H9 (cell line): ENCODE data around the gene MOV10L1. TPM values are rescaled to one million over a fixed set of nuclear protein-coding genes. Genes with fewer than 3 reads are reported as not detected.

Experiments used
- DNase-seq: peaks from one replicate; pipeline ENCODE4 v3.0.0-alpha.2; 2017
- H2AFZ ChIP-seq: one replicate; pipeline ENCODE4 v1.6.1; 2013; ENCODE audit warnings: mild to moderate bottlenecking, low read length, control low read depth, moderate library complexity
- H2AK5ac ChIP-seq: 2 replicates; pipeline ENCODE4 v1.6.1; 2013; ENCODE audit warnings: low read length, control low read depth, mixed read lengths; ENCODE audit not compliant: insufficient read length
- H2BK120ac ChIP-seq: one replicate; pipeline ENCODE4 v1.6.1; 2013; ENCODE audit warnings: low read depth, mild to moderate bottlenecking, low read length, control low read depth, inconsistent platforms; ENCODE audit not compliant: poor library complexity, severe bottlenecking
- H2BK12ac ChIP-seq: 2 replicates; pipeline ENCODE4 v1.6.1; 2013; ENCODE audit warnings: low read length, control low read depth, mixed read lengths, low read depth; ENCODE audit not compliant: insufficient read length
- H2BK15ac ChIP-seq: 2 replicates; pipeline ENCODE4 v1.6.1; 2013; ENCODE audit warnings: low read depth, low read length, control low read depth
- H2BK20ac ChIP-seq: one replicate; pipeline ENCODE4 v1.6.1; 2013; ENCODE audit warnings: low read depth, mild to moderate bottlenecking, low read length, control low read depth, inconsistent platforms; ENCODE audit not compliant: poor library complexity, severe bottlenecking
- H2BK5ac ChIP-seq: 2 replicates; pipeline ENCODE4 v1.6.1; 2013; ENCODE audit warnings: low read length, control low read depth, mixed read lengths; ENCODE audit not compliant: insufficient read length
- H3K14ac ChIP-seq: 2 replicates; pipeline ENCODE4 v1.6.1; 2013; ENCODE audit warnings: low read length, control low read depth; ENCODE audit not compliant: insufficient read depth
- H3K18ac ChIP-seq: 2 replicates; pipeline ENCODE4 v1.6.1; 2013; ENCODE audit warnings: low read depth, mild to moderate bottlenecking, mixed read lengths, low read length, control low read depth; ENCODE audit not compliant: insufficient read length
- H3K23ac ChIP-seq: 2 replicates; pipeline ENCODE4 v1.6.1; 2013; ENCODE audit warnings: low read length, control low read depth, mixed read lengths, low read depth; ENCODE audit not compliant: insufficient read length
- H3K23me2 ChIP-seq: 2 replicates; pipeline ENCODE4 v1.6.1; 2013; ENCODE audit warnings: low read depth, mild to moderate bottlenecking, mixed read lengths, low read length, control low read depth; ENCODE audit not compliant: insufficient read length, poor library complexity, severe bottlenecking
- H3K27ac ChIP-seq: 2 replicates; pipeline ENCODE4 v1.5.1; 2013; ENCODE audit warnings: low read length, control low read depth, mixed read lengths, low read depth; ENCODE audit not compliant: insufficient read length
- H3K27me3 ChIP-seq: 2 replicates; pipeline ENCODE4 v1.6.1; 2013; ENCODE audit warnings: low read length, control low read depth, inconsistent platforms; ENCODE audit not compliant: insufficient read depth
- H3K4ac ChIP-seq: 2 replicates; pipeline ENCODE4 v1.6.1; 2013; ENCODE audit warnings: low read depth, mild to moderate bottlenecking, control low read depth, inconsistent platforms, low read length, moderate library complexity
- H3K4me1 ChIP-seq: 2 replicates; pipeline ENCODE4 v1.6.1; 2013; ENCODE audit warnings: low read length, control low read depth, inconsistent platforms; ENCODE audit not compliant: insufficient read depth
- H3K4me2 ChIP-seq: 2 replicates; pipeline ENCODE4 v1.6.1; 2013; ENCODE audit warnings: low read length, control low read depth, mixed read lengths; ENCODE audit not compliant: insufficient read length, insufficient read depth
- H3K56ac ChIP-seq: 2 replicates; pipeline ENCODE4 v1.6.1; 2013; ENCODE audit warnings: low read depth, mild to moderate bottlenecking, mixed read lengths, low read length, control low read depth; ENCODE audit not compliant: insufficient read length
- H3K79me1 ChIP-seq: 2 replicates; pipeline ENCODE4 v1.6.1; 2013; ENCODE audit warnings: low read depth, mild to moderate bottlenecking, moderate library complexity, low read length, control low read depth, inconsistent platforms; ENCODE audit not compliant: insufficient read depth, poor library complexity, severe bottlenecking
- H3K79me2 ChIP-seq: 2 replicates; pipeline ENCODE4 v1.6.1; 2013; ENCODE audit warnings: low read length, control low read depth, inconsistent platforms; ENCODE audit not compliant: insufficient read depth
- H3K9ac ChIP-seq: 2 replicates; pipeline ENCODE4 v1.6.1; 2013; ENCODE audit warnings: low read length, control low read depth, mixed read lengths; ENCODE audit not compliant: insufficient read length; ENCODE audit errors: extremely low read depth
- H3K9me3 ChIP-seq: one replicate; pipeline ENCODE4 v1.6.1; 2013; ENCODE audit warnings: low read depth, low read length, inconsistent platforms; ENCODE audit not compliant: control insufficient read depth
- H3T11ph ChIP-seq: one replicate; pipeline ENCODE4 v1.6.1; 2013; ENCODE audit warnings: mild to moderate bottlenecking, low read length, control low read depth, inconsistent platforms
- H4K20me1 ChIP-seq: one replicate; pipeline ENCODE4 v1.6.1; 2013; ENCODE audit not compliant: control insufficient read depth, insufficient read length, insufficient read depth
- H4K5ac ChIP-seq: 2 replicates; pipeline ENCODE4 v1.6.1; 2013; ENCODE audit warnings: low read depth, mild to moderate bottlenecking, mixed read lengths, low read length, control low read depth; ENCODE audit not compliant: insufficient read length
- H4K8ac ChIP-seq: replicated peaks from 2 replicates; pipeline ENCODE4 v1.6.1; 2013; ENCODE audit warnings: low read length, control low read depth, mixed read lengths, low read depth; ENCODE audit not compliant: insufficient read length
- H4K91ac ChIP-seq: 2 replicates; pipeline ENCODE4 v1.6.1; 2013; ENCODE audit warnings: low read depth, mild to moderate bottlenecking, moderate library complexity, mixed read lengths, low read length, control low read depth; ENCODE audit not compliant: insufficient read length
- H3K27ac Mint-ChIP-seq, 3 experiments: 2 replicates in 2 of 3; 3 replicates in 1 of 3; pipeline ENCODE4 v1.8.0; 2020 to 2021; ENCODE audit warnings: mixed read lengths in 3 of 3, mild to moderate bottlenecking in 1 of 3, moderate library complexity in 1 of 3
- H3K27me3 Mint-ChIP-seq: 2 replicates; pipeline ENCODE4 v1.8.0; 2021; ENCODE audit warnings: low read depth, mild to moderate bottlenecking, moderate library complexity, mixed read lengths
- H3K36me3 Mint-ChIP-seq, 3 experiments: 2 replicates in 2 of 3; 3 replicates in 1 of 3; pipeline ENCODE4 v1.8.0; 2020 to 2021; ENCODE audit warnings: low read depth in 3 of 3, mixed read lengths in 3 of 3; ENCODE audit not compliant: insufficient read depth in 1 of 3
- H3K4me1 Mint-ChIP-seq, 2 experiments: 2 replicates each; pipeline ENCODE4 v1.8.0; 2020; ENCODE audit warnings: mixed read lengths in 2 of 2
- H3K4me3 Mint-ChIP-seq, 2 experiments: 2 replicates in 1 of 2; 3 replicates in 1 of 2; pipeline ENCODE4 v1.8.0; 2020 to 2021; ENCODE audit warnings: mild to moderate bottlenecking in 2 of 2, mixed read lengths in 2 of 2, moderate library complexity in 1 of 2
- H3K9me3 Mint-ChIP-seq, 2 experiments: 2 replicates in 1 of 2; 3 replicates in 1 of 2; pipeline ENCODE4 v1.8.0; 2020; ENCODE audit warnings: mild to moderate bottlenecking in 2 of 2, mixed read lengths in 2 of 2, moderate library complexity in 1 of 2
- WGBS: extraction: QIAGEN DNeasy Blood & Tissue Kit; methylation state at CpG from one replicate; pipeline ENCODE4 v1.1.7; 2013; ENCODE audit warnings: missing lambda C conversion rate, low lambda C conversion rate, mixed read lengths; ENCODE audit not compliant: insufficient read length; ENCODE audit errors: extremely low coverage; 5-methylcytosine and 5-hydroxymethylcytosine counted together
- total RNA-seq: library from RNA; stranded (reverse); gene quantifications from 2 replicates; pipeline ENCODE4 v1.2.1, GENCODE V29; 2021
- TF ChIP-seq, protein P1 (sequence below): fragments of 200-600 bp; sonication (generic); conservative IDR thresholded peaks from 3 replicates; pipeline ENCODE4 v1.8.0; 2021; ENCODE audit warnings: antibody characterized with exemption, mild to moderate bottlenecking

Gene MOV10L1
- total RNA-seq, 1 experiment from 2014 or later: not detected

DNA sequence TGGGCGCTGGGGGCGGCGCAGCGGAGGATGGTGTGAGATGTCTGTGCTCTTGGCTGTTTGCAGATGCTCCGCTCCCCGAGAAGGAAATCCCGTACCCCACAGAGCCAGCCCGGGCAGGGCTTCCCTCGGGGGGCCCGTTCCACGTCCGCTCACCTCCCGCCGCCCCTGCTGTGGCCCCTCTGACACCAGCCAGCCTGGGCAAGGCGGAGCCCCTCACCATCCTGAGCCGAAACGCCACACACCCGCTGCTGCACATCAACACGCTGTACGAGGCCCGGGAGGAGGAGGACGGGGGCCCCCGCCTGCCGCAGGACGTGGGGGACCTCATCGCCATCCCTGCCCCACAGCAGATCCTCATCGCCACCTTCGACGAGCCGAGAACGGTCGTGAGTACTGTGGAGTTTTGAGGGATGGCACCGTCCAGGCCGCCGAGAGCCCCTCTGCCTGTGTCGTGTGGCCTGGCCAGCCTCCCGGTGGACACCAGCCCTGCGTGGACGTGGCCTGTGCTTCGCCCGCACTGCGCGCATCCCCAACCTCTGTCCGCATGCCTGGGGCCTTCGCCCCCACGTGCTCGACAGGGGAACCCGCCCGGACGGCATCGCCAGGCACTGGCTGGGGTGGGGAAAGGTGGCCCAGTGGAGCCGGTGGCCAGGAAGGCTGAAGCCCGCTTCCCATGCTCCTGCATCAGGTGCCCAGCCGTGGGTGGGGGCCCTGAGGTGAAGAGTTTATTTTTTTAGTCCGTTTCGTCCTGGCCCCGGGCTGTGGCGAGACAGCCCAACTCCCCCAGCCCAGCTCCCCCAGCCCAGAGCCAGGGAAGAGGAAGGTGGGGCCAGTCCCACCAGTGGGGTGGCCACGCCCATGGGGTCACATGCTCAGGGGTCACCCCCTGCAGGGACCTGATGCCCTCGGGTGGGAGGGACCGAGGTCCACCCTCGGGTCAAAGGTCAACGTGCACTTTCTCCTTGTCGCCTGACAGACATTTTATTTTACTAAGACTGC, 89.4 kb downstream of the MOV10L1 start:
- H3K36me3 Mint-ChIP-seq: peaks cover 0 to 14% (median 4%) of the 10 kb centered on the region in 3 experiments; a peak in 5 of 7 replicates
- Histone ChIP-seq H3K27me3 (no peaks in the 10 kb centered on the region), H3K23me2 (no peaks in the 10 kb centered on the region), H3K4me1 (no peaks in the 10 kb centered on the region), H2AK5ac (no peak overlapping the region), H3T11ph (no peak overlapping the region), H3K14ac (no peak overlapping the region; the same call in 1 of the 2 replicates), H2BK120ac (no peak overlapping the region), H3K18ac (no peak overlapping the region), H4K5ac (no peak overlapping the region), H2BK20ac (no peak overlapping the region), H2BK12ac (no peak overlapping the region), H4K20me1 (no peaks in the 10 kb centered on the region), H3K4me2 (no peak overlapping the region), H4K8ac (no peak overlapping the region), H2BK15ac (no peak overlapping the region), H3K27ac (no peak overlapping the region), H3K9me3 (no peaks in the 10 kb centered on the region), H2BK5ac (no peak overlapping the region), H3K4ac (no peak overlapping the region), H4K91ac (no peak overlapping the region), H3K9ac (no peak overlapping the region), H3K79me2 (no peaks in the 10 kb centered on the region), H3K56ac (no peak overlapping the region), H3K79me1 (no peaks in the 10 kb centered on the region), H2AFZ (no peak overlapping the region), H3K23ac (no peak overlapping the region)
- peaks cover 2 to 3% of the 10 kb centered on the region in 2 experiments for H3K4me1 Mint-ChIP-seq
- no peak overlapping the region for H3K4me3 Mint-ChIP-seq
- DNase-seq: no peak
- WGBS: no CpG with 5 or more reads among the region's 64 CpGs
- TF ChIP-seq, protein P1, sequence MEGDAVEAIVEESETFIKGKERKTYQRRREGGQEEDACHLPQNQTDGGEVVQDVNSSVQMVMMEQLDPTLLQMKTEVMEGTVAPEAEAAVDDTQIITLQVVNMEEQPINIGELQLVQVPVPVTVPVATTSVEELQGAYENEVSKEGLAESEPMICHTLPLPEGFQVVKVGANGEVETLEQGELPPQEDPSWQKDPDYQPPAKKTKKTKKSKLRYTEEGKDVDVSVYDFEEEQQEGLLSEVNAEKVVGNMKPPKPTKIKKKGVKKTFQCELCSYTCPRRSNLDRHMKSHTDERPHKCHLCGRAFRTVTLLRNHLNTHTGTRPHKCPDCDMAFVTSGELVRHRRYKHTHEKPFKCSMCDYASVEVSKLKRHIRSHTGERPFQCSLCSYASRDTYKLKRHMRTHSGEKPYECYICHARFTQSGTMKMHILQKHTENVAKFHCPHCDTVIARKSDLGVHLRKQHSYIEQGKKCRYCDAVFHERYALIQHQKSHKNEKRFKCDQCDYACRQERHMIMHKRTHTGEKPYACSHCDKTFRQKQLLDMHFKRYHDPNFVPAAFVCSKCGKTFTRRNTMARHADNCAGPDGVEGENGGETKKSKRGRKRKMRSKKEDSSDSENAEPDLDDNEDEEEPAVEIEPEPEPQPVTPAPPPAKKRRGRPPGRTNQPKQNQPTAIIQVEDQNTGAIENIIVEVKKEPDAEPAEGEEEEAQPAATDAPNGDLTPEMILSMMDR: no peak
- no peaks in the 10 kb centered on the region; the same call in 1 of the 2 replicates for H3K27me3 Mint-ChIP-seq
- H3K9me3 Mint-ChIP-seq: no peaks in the 10 kb centered on the region; a peak in 2 of 5 replicates
- H3K27ac Mint-ChIP-seq: no peak overlapping the region
